ENCODE results near the gene C2CD4A.
A peak's percentile ranks its signal among the peaks of the same experiment; 100 is the strongest.

C2CD4A gene

DNA sequence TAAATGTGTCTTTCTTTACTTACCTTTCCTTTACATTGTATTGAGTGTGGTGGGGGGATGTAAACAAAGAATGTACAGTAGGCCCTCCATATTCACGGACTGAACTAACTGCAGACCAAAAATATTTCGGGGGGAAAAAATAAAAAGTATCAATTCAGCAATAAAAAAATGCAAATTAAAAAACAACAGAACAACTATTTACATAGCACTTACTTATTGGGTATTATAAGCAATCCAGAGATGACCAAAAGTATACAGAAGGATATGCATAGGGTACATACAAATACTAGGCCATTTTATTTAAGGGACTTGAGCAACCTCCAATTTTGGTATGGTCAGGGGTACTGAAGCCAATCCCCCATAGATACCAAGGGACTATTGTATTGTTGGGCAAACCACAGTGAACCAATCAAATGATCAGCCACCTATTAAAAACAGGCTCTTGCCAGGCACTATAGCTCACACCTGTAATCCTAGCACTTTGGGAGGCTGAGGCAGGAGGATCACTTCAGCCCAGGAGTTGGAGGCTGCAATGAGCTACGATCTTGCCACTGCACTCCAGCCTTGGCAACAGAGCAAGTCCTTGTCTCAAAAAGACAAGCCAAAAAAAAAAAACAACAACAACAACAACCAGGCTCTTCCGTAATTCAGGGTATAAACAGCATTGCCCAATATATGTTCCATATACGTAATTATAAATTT, 8.3 kb upstream of the C2CD4A start:
- no peaks in the 10 kb centered on the region for H3K27me3 ChIP-seq (replicated peaks)
- H3K27ac ChIP-seq: no peak overlapping the region
- H3K36me3 ChIP-seq (replicated peaks): no peaks in the 10 kb centered on the region
- in situ Hi-C loops (cut with HindIII; ENCODE audit: low pct_ligation_motif_present, low sequenced_read_pairs): no loop called here
- TF ChIP-seq, protein P1, sequence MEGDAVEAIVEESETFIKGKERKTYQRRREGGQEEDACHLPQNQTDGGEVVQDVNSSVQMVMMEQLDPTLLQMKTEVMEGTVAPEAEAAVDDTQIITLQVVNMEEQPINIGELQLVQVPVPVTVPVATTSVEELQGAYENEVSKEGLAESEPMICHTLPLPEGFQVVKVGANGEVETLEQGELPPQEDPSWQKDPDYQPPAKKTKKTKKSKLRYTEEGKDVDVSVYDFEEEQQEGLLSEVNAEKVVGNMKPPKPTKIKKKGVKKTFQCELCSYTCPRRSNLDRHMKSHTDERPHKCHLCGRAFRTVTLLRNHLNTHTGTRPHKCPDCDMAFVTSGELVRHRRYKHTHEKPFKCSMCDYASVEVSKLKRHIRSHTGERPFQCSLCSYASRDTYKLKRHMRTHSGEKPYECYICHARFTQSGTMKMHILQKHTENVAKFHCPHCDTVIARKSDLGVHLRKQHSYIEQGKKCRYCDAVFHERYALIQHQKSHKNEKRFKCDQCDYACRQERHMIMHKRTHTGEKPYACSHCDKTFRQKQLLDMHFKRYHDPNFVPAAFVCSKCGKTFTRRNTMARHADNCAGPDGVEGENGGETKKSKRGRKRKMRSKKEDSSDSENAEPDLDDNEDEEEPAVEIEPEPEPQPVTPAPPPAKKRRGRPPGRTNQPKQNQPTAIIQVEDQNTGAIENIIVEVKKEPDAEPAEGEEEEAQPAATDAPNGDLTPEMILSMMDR (IDR thresholded peaks at IDR 0.05; ENCODE audit: low read depth, low read length, missing control alignments): no peak
- H3K4me3 ChIP-seq (ENCODE audit: low read depth, low read length): no peak overlapping the region
- DNase-seq: no peak

DNA sequence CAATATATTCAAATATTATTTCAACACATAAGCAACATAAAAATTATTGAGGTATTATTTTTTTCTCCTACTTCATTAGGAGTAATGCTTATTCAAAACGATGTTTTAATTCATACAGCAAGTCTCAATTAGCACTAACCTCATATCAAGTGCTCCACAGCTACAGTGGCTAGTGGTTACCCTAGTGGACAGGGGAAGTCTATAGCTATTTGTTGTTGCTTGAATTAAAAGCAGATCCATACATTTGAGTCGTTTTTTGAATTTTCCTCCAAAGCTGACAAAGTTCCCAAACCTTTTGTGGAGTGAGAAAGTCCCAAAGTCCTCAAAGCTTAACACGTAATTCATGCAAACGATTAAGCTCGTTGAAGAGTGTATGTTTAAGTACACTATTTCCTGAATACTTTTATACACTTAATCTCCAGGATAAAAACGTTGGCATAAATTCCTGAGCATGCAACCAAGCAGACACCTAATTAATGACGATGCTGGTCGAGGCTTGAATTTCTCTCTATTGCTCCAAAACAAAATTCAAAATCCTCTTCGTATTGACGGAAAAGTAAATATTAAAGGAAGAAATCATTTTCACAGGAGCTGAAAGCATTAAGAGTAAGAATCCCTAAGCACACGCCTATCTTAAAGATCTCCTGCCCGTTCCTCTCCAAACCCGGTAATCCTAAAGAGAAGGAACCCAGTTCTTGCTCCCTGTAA, 7.5 kb upstream of the C2CD4A start:
- Histone ChIP-seq H3K36me3 (replicated peaks) (no peaks in the 10 kb centered on the region), H3K27ac (peak overlapping the region; percentile 68), H3K4me3 (ENCODE audit: low read depth, low read length) (peak overlapping the region; percentile 90), H3K27me3 (replicated peaks) (no peaks in the 10 kb centered on the region)
- no peak for DNase-seq
- in situ Hi-C loops (cut with HindIII; ENCODE audit: low pct_ligation_motif_present, low sequenced_read_pairs): no loop called here
- TF ChIP-seq, protein P1 (IDR thresholded peaks at IDR 0.05; ENCODE audit: low read depth, low read length, missing control alignments): peak; percentile 41

DNA sequence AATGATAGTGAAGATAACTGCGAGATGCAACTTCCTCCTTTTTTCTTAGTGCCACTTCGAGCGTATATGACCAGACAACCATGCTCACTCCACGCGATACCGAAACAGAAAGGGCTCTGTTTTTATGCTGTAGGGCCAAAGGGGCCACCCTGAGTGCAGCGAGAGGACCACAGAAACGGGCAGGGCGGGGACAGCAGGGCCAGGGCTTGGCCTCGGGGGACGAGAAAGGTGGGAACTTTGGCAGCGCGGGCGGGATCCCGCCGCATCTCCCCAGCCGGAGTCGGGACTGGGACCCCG, 7.0 kb upstream of the C2CD4A start:
- H3K27ac ChIP-seq: peak overlapping the region; percentile 68
- peak overlapping the region; percentile 90 for H3K4me3 ChIP-seq (ENCODE audit: low read depth, low read length)
- no peaks in the 10 kb centered on the region for H3K36me3 ChIP-seq (replicated peaks)
- no peaks in the 10 kb centered on the region for H3K27me3 ChIP-seq (replicated peaks)
- in situ Hi-C loops (cut with HindIII; ENCODE audit: low pct_ligation_motif_present, low sequenced_read_pairs): no loop called here
- TF ChIP-seq, protein P1 (IDR thresholded peaks at IDR 0.05; ENCODE audit: low read depth, low read length, missing control alignments): no peak
- DNase-seq: peak; percentile 48

DNA sequence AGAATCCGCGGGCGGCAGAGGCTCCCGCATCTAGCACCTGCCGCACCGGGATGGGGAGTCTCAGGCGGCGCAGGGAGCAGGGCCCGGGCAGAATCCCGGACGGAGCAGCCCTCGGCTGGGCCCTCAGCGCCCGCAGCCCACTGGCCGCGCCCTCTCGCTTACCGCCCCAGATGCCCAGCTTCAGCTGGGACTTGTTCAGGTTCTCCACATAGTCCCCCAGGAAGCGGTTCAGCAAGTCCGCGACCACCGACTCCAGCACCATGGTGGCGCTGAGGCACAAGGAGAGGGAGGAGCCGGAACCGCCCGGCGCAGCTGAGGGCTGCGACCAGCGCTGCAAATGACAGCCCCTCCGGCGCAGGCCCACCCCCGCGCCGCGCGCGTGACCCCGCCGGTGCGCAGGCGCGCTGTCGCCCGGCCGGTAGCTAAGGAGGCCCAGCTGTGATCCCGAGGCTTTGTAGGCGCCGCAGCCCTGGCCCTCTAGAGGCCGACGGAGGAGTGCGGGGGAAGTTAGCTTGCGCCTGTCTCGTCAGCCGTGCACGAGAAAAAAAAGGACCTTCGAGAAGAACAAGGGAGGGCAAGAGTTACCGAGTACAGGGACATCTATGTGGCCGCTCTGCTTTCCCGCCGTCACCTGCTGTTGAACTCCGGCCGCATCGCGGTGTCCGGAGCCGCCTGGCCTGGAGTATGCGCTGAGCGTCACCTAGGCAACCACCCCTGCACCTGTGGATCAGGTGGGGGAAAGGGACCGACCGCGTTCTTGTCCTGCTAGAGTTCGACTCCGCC, 6.5 kb upstream of the C2CD4A start, which contains the start of gene VPS13C:
Gene VPS13C, minus strand, starts transcription at position 335 of the 783 bp plus-strand sequence. Its CDS starts 73 bp downstream, at position 262.
- Histone ChIP-seq H3K27ac (peak within 1 kb of the TSS; percentile 68), H3K4me3 (ENCODE audit: low read depth, low read length) (peak within 1 kb of the TSS; percentile 90), H3K36me3 (replicated peaks) (no peaks in the 10 kb centered on the region), H3K27me3 (replicated peaks) (no peaks in the 10 kb centered on the region)
- DNase-seq: peak; percentile 91
- in situ Hi-C loops (cut with HindIII; ENCODE audit: low pct_ligation_motif_present, low sequenced_read_pairs): no loop called here
- TF ChIP-seq, protein P1 (IDR thresholded peaks at IDR 0.05; ENCODE audit: low read depth, low read length, missing control alignments): peak; percentile 85

DNA sequence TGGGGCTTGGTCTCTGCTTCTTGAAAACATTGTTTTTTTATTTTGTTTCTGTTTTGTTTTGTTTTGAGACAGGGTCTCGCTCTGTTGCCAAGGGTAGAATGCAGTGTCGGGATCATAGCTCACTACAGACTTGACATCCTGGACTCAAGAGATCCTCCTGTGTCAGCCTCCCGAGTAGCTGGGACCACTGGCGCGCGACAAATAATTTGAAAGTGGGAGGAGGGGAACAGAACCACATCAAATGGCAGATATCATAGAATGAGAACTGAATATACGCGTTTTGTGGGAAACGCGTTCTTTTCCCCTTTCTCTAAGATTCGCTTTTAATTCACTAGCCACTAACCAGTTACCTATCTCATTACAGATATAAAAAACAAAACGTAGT, 5.9 kb upstream of the C2CD4A start:
- H3K36me3 ChIP-seq (replicated peaks): no peaks in the 10 kb centered on the region
- TF ChIP-seq, protein P1 (IDR thresholded peaks at IDR 0.05; ENCODE audit: low read depth, low read length, missing control alignments): no peak
- no peak for DNase-seq

More for the DNA sequence above, 5.9 kb upstream of the C2CD4A start:
- in situ Hi-C loops (cut with HindIII; ENCODE audit: low pct_ligation_motif_present, low sequenced_read_pairs): no loop called here
- H3K4me3 ChIP-seq (ENCODE audit: low read depth, low read length): peak overlapping the region; percentile 90
- H3K27me3 ChIP-seq (replicated peaks): no peaks in the 10 kb centered on the region
- H3K27ac ChIP-seq: no peak overlapping the region
